GM21515 (cell line): ENCODE results near the gene ARHGEF28.

ENCODE experiments used
- ATAC-seq: cut with Tn5 transposase; IDR thresholded peaks from one replicate; pipeline ENCODE4 v1.9.1; 2021; ENCODE audit not compliant: unreplicated experiment

The ARHGEF28 gene

DNA sequence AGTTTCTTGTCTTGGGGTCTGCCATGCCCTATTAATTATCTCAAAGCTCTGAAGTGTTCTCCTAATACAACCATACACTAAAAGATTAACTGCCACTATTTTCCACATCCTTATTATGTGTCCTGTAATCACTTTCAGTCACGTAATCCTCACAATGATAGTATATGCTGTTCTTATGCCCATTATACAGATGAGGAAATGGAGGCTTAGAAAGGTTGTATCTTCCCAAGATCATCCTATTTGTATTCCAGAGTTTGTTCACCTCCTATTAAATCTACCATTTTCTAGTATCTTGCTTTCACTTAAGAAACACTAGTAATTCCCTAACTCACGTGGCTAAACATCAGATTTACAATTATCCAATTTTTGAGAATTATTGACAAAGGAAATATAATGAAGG, 2.9 kb upstream of the ARHGEF28 start:
- ATAC-seq: no peak

GRCh38 chr5:73623901-73624404, 2.0 kb upstream of the ARHGEF28 start:
- no peak for ATAC-seq

DNA sequence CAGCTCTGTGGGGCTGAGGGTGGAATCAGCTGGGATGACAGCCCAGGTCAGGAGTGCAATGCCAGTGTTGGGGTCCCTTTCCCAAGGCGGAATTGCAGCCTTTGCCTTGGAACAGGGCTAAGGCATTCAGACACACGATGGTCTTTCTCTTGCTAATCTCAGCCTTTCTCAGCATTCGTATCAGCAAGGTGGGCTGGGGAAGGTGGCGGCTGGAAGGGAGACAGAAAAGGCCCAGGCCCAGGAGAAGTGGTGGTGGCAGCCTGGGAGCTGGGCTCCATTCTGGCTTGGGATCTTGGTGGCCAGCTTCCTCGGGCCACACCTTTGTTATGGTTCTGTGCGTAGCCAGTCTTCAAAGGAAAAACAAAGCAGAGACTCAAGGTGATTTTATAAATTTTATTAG, 1.1 kb upstream of the ARHGEF28 start:
- no peak for ATAC-seq

- no peak for ATAC-seq
Observed at GRCh38 chr5:73625372-73625943, 538 bp upstream of the ARHGEF28 start.

GRCh38 chr5:73626814-73627313, 868 bp downstream of the ARHGEF28 start:
- ATAC-seq: no peak

DNA sequence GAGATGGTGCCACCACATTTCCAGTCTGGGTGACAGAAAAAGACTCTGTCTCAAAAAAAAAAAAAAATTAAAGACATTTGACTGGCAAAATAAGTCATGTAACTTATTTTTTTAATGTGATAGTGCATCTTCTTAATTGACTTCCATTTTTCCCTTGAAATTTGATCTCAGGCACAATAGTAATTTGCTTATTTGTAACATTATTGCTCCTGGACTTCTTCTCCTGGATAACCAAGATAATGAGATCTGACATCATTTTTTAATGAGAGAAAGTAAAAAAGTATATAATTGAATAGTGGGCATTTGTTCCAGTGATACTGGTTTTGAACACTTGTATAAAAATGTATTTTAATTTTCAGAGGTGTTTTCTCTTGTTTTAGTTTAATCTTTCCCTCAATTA, 3.5 kb downstream of the ARHGEF28 start:
- no peak for ATAC-seq

- ATAC-seq: no peak
Observed at GRCh38 chr5:73630765-73631164, 4.8 kb downstream of the ARHGEF28 start.

DNA sequence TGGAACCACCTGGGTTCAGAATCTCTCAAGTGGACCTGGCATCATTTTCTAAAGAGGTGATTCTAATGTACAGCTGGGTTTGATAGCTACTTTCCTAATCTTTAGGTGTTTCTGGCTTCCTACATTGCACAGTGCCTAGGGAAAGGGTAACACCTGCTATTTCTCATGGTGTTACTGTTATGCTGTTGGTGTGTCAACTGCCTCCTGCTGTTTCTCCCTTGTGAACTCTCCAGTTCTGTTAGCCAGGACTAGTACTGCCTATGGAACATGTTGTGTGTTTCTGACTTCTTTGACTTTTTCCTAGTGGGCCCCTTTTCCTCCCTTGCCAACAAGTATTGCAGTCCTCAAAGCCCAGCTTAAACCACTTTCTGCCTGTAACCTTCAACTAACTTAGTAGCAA, 5.5 kb downstream of the ARHGEF28 start:
- no peak for ATAC-seq

DNA sequence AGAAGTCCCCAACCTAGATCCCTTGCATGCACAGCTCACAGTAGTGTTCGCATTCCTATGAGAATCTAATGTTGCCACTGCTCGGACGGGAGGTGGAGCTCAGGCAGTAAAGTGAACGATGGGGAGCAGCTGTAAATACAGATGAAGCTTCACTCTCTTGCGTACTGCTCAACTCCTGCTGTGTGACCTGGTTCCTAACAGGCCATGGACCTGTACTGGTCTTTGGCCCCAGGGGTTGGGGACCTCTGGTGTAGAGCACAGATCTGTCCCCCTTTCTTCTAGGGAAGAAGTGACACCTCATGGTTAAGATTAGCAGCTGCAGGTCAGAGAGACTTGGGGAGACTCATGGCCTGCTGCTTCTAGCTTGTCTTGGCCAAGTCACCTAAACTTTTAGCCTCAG, 7.1 kb downstream of the ARHGEF28 start:
- no peak for ATAC-seq

- ATAC-seq: no peak
Observed at GRCh38 chr5:73636408-73636807, 10.4 kb downstream of the ARHGEF28 start.

DNA sequence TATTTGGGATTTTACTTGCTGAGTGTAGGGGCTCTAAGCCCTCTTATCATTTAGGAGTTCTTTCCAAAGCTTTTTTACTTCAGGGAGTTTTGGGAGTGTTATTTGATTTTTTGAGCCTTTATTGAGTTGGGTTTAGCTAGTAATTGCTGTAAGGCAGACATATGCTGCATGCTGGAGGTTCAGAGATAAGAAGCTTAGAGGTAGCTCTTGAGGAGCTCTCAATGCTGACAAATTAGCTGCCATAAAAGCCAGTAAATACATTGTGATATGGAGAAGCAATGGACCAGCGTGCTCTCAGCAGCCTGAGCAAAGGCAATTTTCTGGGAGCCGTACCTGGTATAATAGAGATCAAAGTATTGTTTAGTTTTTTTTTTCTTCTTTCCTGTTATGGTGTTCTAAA, 11.6 kb downstream of the ARHGEF28 start:
- no peak for ATAC-seq

GRCh38 chr5:73638344-73639095, 12.5 kb downstream of the ARHGEF28 start:
- no peak for ATAC-seq

DNA sequence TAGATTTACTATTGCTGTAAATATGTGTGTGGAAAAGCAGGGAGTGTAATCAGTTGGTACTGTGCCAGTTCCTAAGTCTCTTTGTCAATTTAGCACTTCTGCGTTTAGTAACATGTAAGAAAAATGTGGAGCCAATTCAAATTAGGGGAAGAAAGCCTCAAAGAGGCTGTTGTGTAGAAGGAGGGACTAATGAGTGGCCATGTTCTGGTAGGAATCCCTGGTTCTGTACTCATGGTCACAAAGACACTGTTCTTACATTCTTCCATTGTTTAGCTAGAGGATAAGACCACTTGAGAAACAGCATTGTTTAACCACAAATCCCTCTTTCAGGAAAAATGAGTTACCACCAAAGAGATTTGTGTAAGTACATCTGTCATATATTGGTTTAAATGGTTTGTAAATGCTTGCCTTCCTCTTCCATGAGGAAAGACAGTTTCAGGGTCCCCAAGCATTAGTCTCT, 14.9 kb downstream of the ARHGEF28 start:
- no peak for ATAC-seq

- no peak for ATAC-seq
Observed at GRCh38 chr5:73641811-73642210, 15.8 kb downstream of the ARHGEF28 start.

DNA sequence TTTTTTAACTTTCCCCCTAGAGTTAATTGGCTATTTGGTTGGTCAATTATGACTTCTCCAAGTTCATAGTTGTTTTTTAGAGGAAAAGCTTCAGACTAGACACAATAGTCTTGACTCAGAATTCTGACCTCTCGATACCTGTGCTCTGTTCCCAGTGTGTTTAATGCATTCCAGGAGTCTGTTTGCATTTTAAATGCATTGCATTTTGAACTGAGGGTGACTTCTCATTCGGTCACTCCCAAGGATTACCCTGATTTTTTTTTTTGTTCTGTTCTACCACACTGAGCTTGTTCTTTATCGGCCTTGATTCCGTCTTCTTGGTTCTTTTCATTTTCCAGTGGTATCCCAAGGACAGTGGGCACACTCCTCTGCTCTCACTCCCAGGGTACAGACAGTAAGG, 16.3 kb downstream of the ARHGEF28 start:
- no peak for ATAC-seq

DNA sequence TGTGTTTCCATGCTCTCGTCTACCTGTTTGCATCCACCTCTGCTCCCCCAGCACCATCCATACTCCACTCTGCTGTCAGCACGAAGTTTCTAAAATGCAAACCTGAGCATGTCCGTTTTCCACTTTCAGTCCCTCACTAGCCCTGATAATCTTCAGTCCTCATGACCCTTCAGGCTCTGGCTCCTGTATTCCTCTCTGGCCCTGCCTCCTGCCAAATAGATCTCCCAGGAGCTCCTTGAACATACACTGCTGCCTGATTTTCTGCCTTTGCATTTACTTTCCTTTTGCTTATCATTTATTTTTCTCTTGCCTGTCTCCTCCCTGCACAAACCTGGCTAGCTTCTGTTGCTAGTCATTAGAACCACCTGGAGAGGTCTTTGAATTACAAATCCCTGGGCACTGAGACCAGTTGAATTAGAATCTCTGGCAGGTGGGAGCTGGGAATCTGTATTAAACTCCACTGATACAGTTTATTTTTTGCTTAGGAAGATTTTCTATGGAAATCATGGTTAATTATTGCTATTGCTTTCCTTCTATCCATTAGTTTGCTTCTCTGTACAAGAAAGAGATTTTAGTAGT, 18.5 kb downstream of the ARHGEF28 start:
- no peak for ATAC-seq

- ATAC-seq: no peak
Observed at GRCh38 chr5:73647721-73648120, 21.7 kb downstream of the ARHGEF28 start.

DNA sequence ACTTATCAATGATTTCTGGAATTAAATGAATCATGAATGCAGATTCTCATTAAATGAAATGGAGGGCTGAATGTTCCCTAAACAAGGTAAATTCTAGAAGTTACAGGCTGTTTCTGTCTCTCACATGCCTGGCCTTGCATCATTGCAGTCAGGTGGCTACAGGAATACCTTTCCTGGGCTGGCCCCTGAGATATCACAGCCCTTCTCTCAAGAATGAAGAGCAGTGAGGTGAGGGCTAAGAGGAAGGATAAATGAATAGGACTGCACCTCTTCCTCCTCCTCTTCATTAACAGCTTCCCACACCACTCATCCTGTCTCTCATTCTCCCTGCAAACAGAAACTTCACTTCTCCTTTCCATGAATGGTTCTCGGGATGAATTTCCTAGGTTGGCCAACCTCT, 22.5 kb downstream of the ARHGEF28 start:
- no peak for ATAC-seq

GRCh38 chr5:73649926-73650325, 23.9 kb downstream of the ARHGEF28 start:
- no peak for ATAC-seq

DNA sequence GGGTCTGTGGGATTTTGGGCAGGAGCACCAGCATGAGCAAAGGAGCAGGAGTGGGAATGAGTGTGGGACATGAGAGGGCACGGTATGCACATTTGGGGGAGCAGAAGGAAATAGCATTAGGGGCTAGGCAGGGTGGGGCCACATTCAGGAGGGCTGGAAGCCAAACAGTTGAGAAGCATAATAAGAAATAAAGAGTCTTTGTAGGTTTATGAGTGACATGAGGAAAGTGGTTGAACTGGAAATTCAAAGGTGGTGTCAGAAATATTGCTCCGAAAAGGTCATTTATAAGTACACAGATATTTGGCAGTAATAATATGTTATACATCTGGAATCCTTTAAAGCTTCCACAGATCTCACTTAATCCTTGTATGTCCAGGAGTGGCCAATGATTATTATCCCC, 26.4 kb downstream of the ARHGEF28 start:
- ATAC-seq: no peak

DNA sequence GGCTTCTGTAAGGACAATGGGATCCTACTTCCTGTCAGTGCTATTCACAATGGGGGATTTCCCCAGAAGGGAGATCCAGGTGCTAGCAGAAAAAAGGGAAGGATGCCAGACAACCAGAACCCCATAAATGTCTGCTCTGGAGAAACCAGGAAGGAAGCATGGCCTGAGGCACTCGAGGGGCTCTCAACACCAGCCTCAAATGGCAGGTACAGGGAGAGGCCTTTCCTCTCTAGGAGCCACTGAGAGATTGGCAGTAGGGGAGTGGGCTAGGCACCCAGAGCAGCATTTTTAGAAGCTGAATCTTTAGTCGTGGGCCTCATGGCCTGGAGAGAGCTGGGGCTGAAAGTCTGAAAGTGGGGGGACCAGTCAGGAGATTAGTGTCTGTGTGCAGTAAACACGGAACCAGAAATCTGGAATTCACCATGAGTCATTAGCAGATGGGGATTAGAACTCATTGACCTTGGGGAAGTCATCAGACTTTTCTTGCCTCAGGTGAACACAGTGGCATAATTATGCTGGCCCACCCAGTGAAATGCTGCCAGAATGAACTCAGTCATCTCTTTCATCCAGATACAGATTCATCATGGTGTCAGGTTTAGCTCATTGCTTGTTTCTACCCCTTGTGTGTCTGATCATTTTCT, 28.3 kb downstream of the ARHGEF28 start:
- ATAC-seq: no peak
